MCF 10A (cell line): Measurements from ENCODE around the gene PPP1R14D. TPM values are rescaled to one million over a fixed set of nuclear protein-coding genes. Genes with fewer than 3 reads are reported as not detected.
A peak's percentile ranks its signal among the peaks of the same experiment; 100 is the strongest.

ENCODE experiments used
- BruUV-seq: library from RNA; stranded (reverse); fragments of 400-500 nt; replicated peaks from 2 replicates; lab custom pipeline; 2021; lab: Mats Ljungman, UMichigan
- CTCF ChIA-PET: fragments of 300-600 bp; sonication (Branson Sonifier 250); formaldehyde crosslinking; extraction: SDS; loops from one replicate; lab custom pipeline; 2021; ENCODE audit warnings: antibody characterized with exemption, inconsistent platforms; lab: Yijun Ruan, JAX
- POLR2A ChIA-PET: fragments of 300-600, 350-650 bp; sonication (Branson Sonifier 250); formaldehyde crosslinking; extraction: SDS; loops from one replicate; lab custom pipeline; 2020; ENCODE audit warnings: antibody characterized with exemption, inconsistent platforms; lab: Yijun Ruan, JAX
- DNase-seq: peaks from one replicate; pipeline ENCODE4 v3.0.0-alpha.2; 2018; ENCODE audit not compliant: unreplicated experiment
- H3K27ac Mint-ChIP-seq: one replicate; pipeline ENCODE4 v1.8.0; 2022; ENCODE audit warnings: mild to moderate bottlenecking, low read depth, mixed read lengths; ENCODE audit not compliant: unreplicated experiment
- H3K27me3 Mint-ChIP-seq: one replicate; pipeline ENCODE4 v1.8.0; 2022; ENCODE audit warnings: mixed read lengths; ENCODE audit not compliant: insufficient read depth, unreplicated experiment
- H3K36me3 Mint-ChIP-seq: one replicate; pipeline ENCODE4 v1.8.0; 2022; ENCODE audit warnings: mild to moderate bottlenecking, moderate library complexity, mixed read lengths; ENCODE audit not compliant: insufficient read depth, unreplicated experiment
- H3K4me1 Mint-ChIP-seq: one replicate; pipeline ENCODE4 v1.8.0; 2022; ENCODE audit warnings: mixed read lengths; ENCODE audit not compliant: insufficient read depth, unreplicated experiment
- H3K4me3 Mint-ChIP-seq: one replicate; pipeline ENCODE4 v1.8.0; 2022; ENCODE audit warnings: mild to moderate bottlenecking, moderate library complexity, mixed read lengths; ENCODE audit not compliant: unreplicated experiment
- H3K9me3 Mint-ChIP-seq: one replicate; pipeline ENCODE4 v1.8.0; 2022; ENCODE audit warnings: mixed read lengths; ENCODE audit not compliant: unreplicated experiment
- CTCF ChIP-seq: fragments of 200-600 bp; IDR thresholded peaks from one replicate; pipeline ENCODE4 v1.8.0; 2022; ENCODE audit warnings: antibody characterized with exemption, mild to moderate bottlenecking; ENCODE audit not compliant: unreplicated experiment
- intact Hi-C: fragments of 100-400 bp; cut with micrococcal nuclease; formaldehyde crosslinking; loops from 2 replicates; pipeline ENCODE4 v1.14.1; 2022
- total RNA-seq: library from RNA; stranded (reverse); gene quantifications from 2 replicates; pipeline ENCODE4 v1.2.3, GENCODE V29; 2022

The PPP1R14D gene
- total RNA-seq, 1 experiment from 2014 or later = not detected

- Mint-ChIP-seq H3K27me3 (no peaks in the 10 kb centered on the region), H3K36me3 (peaks cover 5% of the 10 kb centered on the region), H3K9me3 (no peaks in the 10 kb centered on the region), H3K4me3 (peak within 1 kb of the TSS; percentile 77), H3K27ac (peak within 1 kb of the TSS; percentile 52), H3K4me1 (peaks cover 41% of the 10 kb centered on the region)
- peak; percentile 91 for DNase-seq
- ChIA-PET POLR2A (interaction anchor here (0.9 to 5.5 kb wide), 11 partner anchors 14 to 179 kb away, joined by 3 to 25 read pairs (median 5); partner anchors contain the start of genes SPINT1 and VPS18), CTCF (interaction anchor here (0.6 to 3.6 kb wide), 9 partner anchors 21 to 105 kb away, joined by 3 to 40 read pairs (median 5); partner anchors contain the start of gene VPS18)
- no TSS peak for BruUV-seq
- peak; percentile 56 for TF ChIP-seq CTCF
- intact Hi-C loops = no loop called here
Measured at GRCh38 chr15:40873694-40874561, 45.4 kb upstream of the PPP1R14D start, which contains the start of gene RHOV. Gene RHOV (minus strand): TSS chr15:40874234. CDS start chr15:40874139, 95 bp downstream.

- no peak for DNase-seq
- BruUV-seq = no TSS peak
- H3K27ac Mint-ChIP-seq = no peak overlapping the region
- H3K4me3 Mint-ChIP-seq = peak overlapping the region; percentile 77
- intact Hi-C loops = no loop called here
- no peaks in the 10 kb centered on the region for H3K27me3 Mint-ChIP-seq
- H3K4me1 Mint-ChIP-seq = peaks cover 35% of the 10 kb centered on the region
- no peaks in the 10 kb centered on the region for H3K9me3 Mint-ChIP-seq
- no peak for TF ChIP-seq CTCF
- CTCF ChIA-PET = interaction anchor here (0.5 to 3.6 kb wide), 8 partner anchors 20 to 104 kb away, joined by 3 to 40 read pairs (median 4); partner anchors contain the start of gene VPS18
- no peaks in the 10 kb centered on the region for H3K36me3 Mint-ChIP-seq
- POLR2A ChIA-PET = interaction anchor here (0.6 to 5.5 kb wide), 14 partner anchors 9 to 178 kb away, joined by 3 to 25 read pairs (median 4); partner anchors contain the start of genes SPINT1 and VPS18
Measured at GRCh38 chr15:40872791-40873693, 44.5 kb upstream of the PPP1R14D start.

- no TSS peak for BruUV-seq
- no peaks in the 10 kb centered on the region for H3K27me3 Mint-ChIP-seq
- H3K36me3 Mint-ChIP-seq = no peaks in the 10 kb centered on the region
- CTCF ChIA-PET = interaction anchor here (0.5 to 3.6 kb wide), 4 partner anchors 23 to 70 kb away, joined by 3 to 40 read pairs (median 3); partner anchors contain the start of gene VPS18
- DNase-seq = peak; percentile 73
- no peak for TF ChIP-seq CTCF
- POLR2A ChIA-PET = interaction anchor here (0.6 to 5.5 kb wide), 4 partner anchors 8 to 74 kb away, joined by 3 to 25 read pairs (median 8); partner anchors contain the start of gene VPS18
- intact Hi-C loops = no loop called here
- no peak overlapping the region for H3K4me3 Mint-ChIP-seq
- H3K4me1 Mint-ChIP-seq = peaks cover 36% of the 10 kb centered on the region
- no peaks in the 10 kb centered on the region for H3K9me3 Mint-ChIP-seq
- no peak overlapping the region for H3K27ac Mint-ChIP-seq
Measured at GRCh38 chr15:40871749-40872617, 43.5 kb upstream of the PPP1R14D start.
